Measurements from ENCODE around the gene RXFP3.
"Not testable (repeated sequence)": the region's sequence is repeated elsewhere in the genome, so short reads cannot be mapped to it uniquely, and the experiment has no call there.

RXFP3 gene

GRCh38 chr5:33936381-33937016 lies at the start of gene RXFP3:
RXFP3 (plus strand) TSS chr5:33936386; CDS start chr5:33936741, 355 bp downstream.
- no peak for DNase-seq

- no peak for DNase-seq
Measured at GRCh38 chr5:33887268-33887667, 48.9 kb upstream of the RXFP3 start.

GRCh38 chr5:33888587-33888986 lies 47.6 kb upstream of the RXFP3 start:
- DNase-seq: no peak

- DNase-seq: no peak
Measured at GRCh38 chr5:33890131-33891032, 45.8 kb upstream of the RXFP3 start.

GRCh38 chr5:33891446-33891787 lies 44.8 kb upstream of the RXFP3 start:
- DNase-seq: no peak

GRCh38 chr5:33891788-33892619 lies 44.2 kb upstream of the RXFP3 start, which contains the start of gene ADAMTS12:
ADAMTS12 (minus strand) TSS chr5:33891990; CDS start chr5:33891856, 134 bp downstream.
- DNase-seq: no peak

GRCh38 chr5:33892620-33893137 lies 43.5 kb upstream of the RXFP3 start:
- no peak for DNase-seq

- DNase-seq: no peak
Measured at GRCh38 chr5:33894566-33894965, 41.6 kb upstream of the RXFP3 start.

GRCh38 chr5:33901156-33901555 lies 35.0 kb upstream of the RXFP3 start:
- no peak for DNase-seq

- no peak for DNase-seq
Measured at GRCh38 chr5:33903118-33903517, 33.1 kb upstream of the RXFP3 start.

GRCh38 chr5:33905381-33905780 lies 30.8 kb upstream of the RXFP3 start:
- no peak for DNase-seq

- DNase-seq: not testable (repeated sequence)
Measured at GRCh38 chr5:33906248-33906647, 29.9 kb upstream of the RXFP3 start.

- not testable (repeated sequence) for DNase-seq
Measured at GRCh38 chr5:33914844-33915243, 21.3 kb upstream of the RXFP3 start.

GRCh38 chr5:33921002-33921401 lies 15.2 kb upstream of the RXFP3 start:
- no peak for DNase-seq

GRCh38 chr5:33925278-33925677 lies 10.9 kb upstream of the RXFP3 start:
- DNase-seq: no peak

- no peak for DNase-seq
Measured at GRCh38 chr5:33927685-33928084, 8.5 kb upstream of the RXFP3 start.

- DNase-seq: no peak
Measured at GRCh38 chr5:33928283-33928682, 7.9 kb upstream of the RXFP3 start.

- no peak for DNase-seq
Measured at GRCh38 chr5:33929925-33930690, 6.1 kb upstream of the RXFP3 start.

GRCh38 chr5:33931136-33931535 lies 5.0 kb upstream of the RXFP3 start:
- no peak for DNase-seq

GRCh38 chr5:33933723-33934169 lies 2.4 kb upstream of the RXFP3 start:
- DNase-seq: no peak

GRCh38 chr5:33934176-33934575 lies 2.0 kb upstream of the RXFP3 start:
- no peak for DNase-seq

- DNase-seq: peak; percentile 17
Measured at GRCh38 chr5:33936004-33936380, 194 bp upstream of the RXFP3 start.

All from NCI-H510A treated with DMSO at 0.1 percent for 48 hours (cell line).